ENCODE results near the gene BCAS4. TPM values are rescaled to one million over a fixed set of nuclear protein-coding genes. Genes with fewer than 3 reads are reported as not detected.
"Not testable (repeated sequence)": the region's sequence is repeated elsewhere in the genome, so short reads cannot be mapped to it uniquely, and the experiment has no call there.

The BCAS4 gene
- total RNA-seq, 2 experiments from 2014 or later, result 19.0 to 20.9 TPM

DNA sequence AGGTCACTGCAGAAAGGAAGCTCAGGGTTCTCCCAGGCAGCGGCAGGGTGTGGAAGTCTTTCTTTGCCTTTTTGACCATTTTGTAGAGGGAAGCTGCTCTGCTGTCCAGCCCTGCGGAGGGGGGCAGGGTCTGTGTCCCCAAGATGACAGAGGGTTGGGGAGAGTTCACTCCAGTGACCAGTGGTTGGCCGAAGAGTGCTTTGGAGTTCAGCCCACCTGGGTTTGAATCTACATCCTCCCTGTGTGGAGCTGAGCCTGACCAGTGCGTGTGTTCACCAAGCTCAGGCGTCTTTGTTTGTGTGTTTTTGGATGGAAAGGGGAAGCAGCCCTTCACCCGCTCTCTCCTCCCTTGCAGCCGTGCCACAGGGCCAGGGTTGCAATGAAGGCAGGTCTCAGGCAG is 25.9 kb upstream of the BCAS4 start:
- H3K4me1 Mint-ChIP-seq (ENCODE audit: low read depth); H3K4me1 ChIP-seq (ENCODE audit: insufficient read depth, low read length); ATAC-seq (ENCODE audit: poor library complexity); H3K27ac ChIP-seq (ENCODE audit: low read depth in 1 of 2, low read length in 2 of 2); H3K4me3 ChIP-seq (ENCODE audit: low read length); POLR2A ChIA-PET; H3K4me3 Mint-ChIP-seq; H3K36me3 ChIP-seq (ENCODE audit: insufficient read depth, low read length); H3K27ac Mint-ChIP-seq; H3K9me3 ChIP-seq (ENCODE audit: control insufficient read depth in 1 of 2, insufficient read depth in 1 of 2, low read length in 2 of 2); H3K36me3 Mint-ChIP-seq (ENCODE audit: low read depth); H3K9me3 Mint-ChIP-seq; H3K27me3 ChIP-seq (ENCODE audit: control insufficient read depth in 1 of 2, insufficient read depth in 2 of 2, low read length in 2 of 2); H3K27me3 Mint-ChIP-seq; DNase-seq; CTCF ChIA-PET: not testable (repeated sequence)
- intact Hi-C loops (cut with DNase I, micrococcal nuclease), result loop anchor here in 1 of 2 experiments (10.0 kb wide), 1 partner anchor 124 kb away; no protein-coding TSS in a partner anchor

DNA sequence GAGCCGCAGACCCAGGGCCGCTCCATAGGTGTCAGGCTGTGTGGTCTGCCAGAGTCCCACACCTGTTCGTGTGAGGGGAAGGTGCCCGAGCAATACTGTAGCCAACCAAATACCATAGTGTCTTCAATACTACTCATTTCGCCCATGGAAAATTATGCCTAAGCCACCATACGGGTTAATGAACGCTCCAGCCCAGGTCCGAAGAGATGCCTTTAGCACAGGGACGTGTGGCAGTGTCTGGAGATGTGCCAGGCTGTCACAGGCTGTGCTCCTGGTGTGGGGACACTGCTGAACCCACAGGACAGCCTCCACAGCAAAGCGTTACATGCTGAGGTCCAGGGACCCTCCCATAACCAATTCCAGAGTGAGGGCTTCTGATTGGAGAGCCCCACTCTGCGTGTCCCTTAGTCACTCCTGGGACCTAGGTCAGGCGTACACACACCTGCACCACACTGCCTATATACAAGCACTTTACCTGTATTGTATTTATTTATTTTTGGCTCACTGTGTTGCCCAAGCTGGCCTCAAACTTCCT is 25.2 kb upstream of the BCAS4 start:
- H3K4me1 Mint-ChIP-seq (ENCODE audit: low read depth); H3K9me3 Mint-ChIP-seq; H3K4me3 Mint-ChIP-seq; H3K27me3 Mint-ChIP-seq; H3K27ac ChIP-seq (ENCODE audit: low read depth in 1 of 2, low read length in 2 of 2); H3K4me1 ChIP-seq (ENCODE audit: insufficient read depth, low read length); H3K36me3 ChIP-seq (ENCODE audit: insufficient read depth, low read length); ATAC-seq (ENCODE audit: poor library complexity); H3K4me3 ChIP-seq (ENCODE audit: low read length); H3K36me3 Mint-ChIP-seq (ENCODE audit: low read depth); H3K27ac Mint-ChIP-seq; H3K9me3 ChIP-seq (ENCODE audit: control insufficient read depth in 1 of 2, insufficient read depth in 1 of 2, low read length in 2 of 2); DNase-seq; H3K27me3 ChIP-seq (ENCODE audit: control insufficient read depth in 1 of 2, insufficient read depth in 2 of 2, low read length in 2 of 2); CTCF ChIA-PET; POLR2A ChIA-PET: not testable (repeated sequence)
- intact Hi-C loops (cut with DNase I, micrococcal nuclease), result loop anchor here in 1 of 2 experiments (10.0 kb wide), 1 partner anchor 125 kb away; no protein-coding TSS in a partner anchor

DNA sequence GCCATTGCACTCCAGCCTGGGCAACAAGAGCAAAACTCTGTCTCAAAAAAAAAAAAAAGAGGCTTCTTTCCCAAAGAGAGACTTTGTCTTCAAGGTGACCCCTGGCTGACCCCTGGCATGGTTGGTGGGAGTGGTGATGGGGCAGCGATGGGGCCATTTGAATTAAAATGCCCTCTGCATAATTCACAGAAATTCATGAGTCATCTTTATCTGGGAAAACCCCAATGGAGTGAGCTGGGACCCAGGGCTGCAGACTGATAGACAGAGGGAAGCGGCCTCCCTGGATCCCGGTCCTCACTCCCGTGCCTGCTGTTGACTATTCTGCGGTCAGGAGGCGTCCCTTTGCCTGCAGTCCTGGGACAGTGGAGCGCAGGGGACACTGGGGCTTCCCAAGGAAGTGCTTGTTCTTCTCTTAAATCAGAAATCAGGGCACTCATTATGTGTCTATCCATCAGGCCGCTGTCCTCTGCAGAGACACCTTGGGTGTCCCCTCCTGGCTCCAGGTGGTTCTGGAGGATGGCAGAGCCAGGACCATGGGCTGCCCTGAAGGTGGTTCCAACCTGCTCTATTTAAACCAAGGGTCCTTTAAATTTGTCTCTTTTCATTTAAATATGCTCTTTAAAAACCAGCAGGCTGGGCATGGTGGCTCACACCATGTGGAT is 23.3 kb upstream of the BCAS4 start:
- H3K4me3 ChIP-seq (ENCODE audit: low read length); H3K36me3 Mint-ChIP-seq (ENCODE audit: low read depth); H3K27me3 ChIP-seq (ENCODE audit: control insufficient read depth in 1 of 2, insufficient read depth in 2 of 2, low read length in 2 of 2); H3K9me3 ChIP-seq (ENCODE audit: control insufficient read depth in 1 of 2, insufficient read depth in 1 of 2, low read length in 2 of 2); H3K4me1 ChIP-seq (ENCODE audit: insufficient read depth, low read length); H3K4me1 Mint-ChIP-seq (ENCODE audit: low read depth); H3K27ac Mint-ChIP-seq; POLR2A ChIA-PET; H3K27me3 Mint-ChIP-seq; intact Hi-C loops (cut with DNase I, micrococcal nuclease); H3K9me3 Mint-ChIP-seq; DNase-seq; H3K27ac ChIP-seq (ENCODE audit: low read depth in 1 of 2, low read length in 2 of 2); ATAC-seq (ENCODE audit: poor library complexity); H3K36me3 ChIP-seq (ENCODE audit: insufficient read depth, low read length); H3K4me3 Mint-ChIP-seq: not testable (repeated sequence)
- CTCF ChIA-PET, result interaction anchor here (0.6 kb wide), 1 partner anchor 52 kb away, joined by 3 read pairs; no protein-coding TSS in a partner anchor

DNA sequence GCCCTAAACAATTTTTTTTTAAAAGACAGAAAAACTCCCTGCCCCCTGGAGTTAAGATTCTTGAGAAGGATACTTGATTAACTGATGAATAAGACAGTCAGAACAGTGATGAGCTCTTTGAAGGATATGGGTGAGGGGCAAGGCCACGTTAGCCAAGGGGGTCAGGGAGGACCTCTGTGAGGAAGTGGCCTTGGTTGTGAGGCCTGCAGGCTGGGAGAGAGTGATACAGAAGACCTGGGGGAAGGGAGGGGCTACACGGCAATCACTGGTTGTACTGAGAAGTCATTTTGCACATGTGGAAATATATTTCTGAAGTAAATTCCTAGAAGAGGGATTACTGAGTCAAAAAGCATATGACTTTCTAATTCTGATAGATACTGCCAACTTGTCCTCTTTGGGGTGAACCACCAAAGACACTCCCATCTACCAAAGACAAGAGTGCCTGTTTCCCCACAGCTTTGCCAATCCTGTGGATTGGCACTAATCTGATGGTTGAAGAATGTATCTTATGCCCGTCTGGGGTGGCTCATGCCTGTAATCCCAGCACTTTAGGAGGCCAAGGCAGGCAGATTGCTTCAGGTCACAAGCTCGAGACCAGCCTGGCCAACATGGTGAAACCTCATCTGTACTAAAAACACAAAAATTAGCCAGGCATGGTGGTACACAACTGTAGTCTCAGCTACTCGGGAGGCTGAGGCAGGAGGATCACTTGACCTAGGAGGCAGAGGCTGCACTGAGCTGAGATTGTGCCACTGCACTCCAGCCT is 22.3 kb upstream of the BCAS4 start:
- no peaks in the 10 kb centered on the region for H3K36me3 ChIP-seq (ENCODE audit: insufficient read depth, low read length)
- H3K27ac ChIP-seq (ENCODE audit: low read depth in 1 of 2, low read length in 2 of 2), result no peak overlapping the region
- no peak for DNase-seq
- ATAC-seq (ENCODE audit: poor library complexity), result no peak
- no peaks in the 10 kb centered on the region for H3K27me3 ChIP-seq (ENCODE audit: control insufficient read depth in 1 of 2, insufficient read depth in 2 of 2, low read length in 2 of 2)
- Mint-ChIP-seq H3K27me3 (no peaks in the 10 kb centered on the region), H3K4me3 (no peak overlapping the region), H3K4me1 (ENCODE audit: low read depth) (no peaks in the 10 kb centered on the region), H3K9me3 (no peaks in the 10 kb centered on the region), H3K36me3 (ENCODE audit: low read depth) (no peaks in the 10 kb centered on the region), H3K27ac (no peak overlapping the region)
- ChIA-PET CTCF (no interaction called here), POLR2A (no interaction called here)
- TF ChIP-seq, protein P1, sequence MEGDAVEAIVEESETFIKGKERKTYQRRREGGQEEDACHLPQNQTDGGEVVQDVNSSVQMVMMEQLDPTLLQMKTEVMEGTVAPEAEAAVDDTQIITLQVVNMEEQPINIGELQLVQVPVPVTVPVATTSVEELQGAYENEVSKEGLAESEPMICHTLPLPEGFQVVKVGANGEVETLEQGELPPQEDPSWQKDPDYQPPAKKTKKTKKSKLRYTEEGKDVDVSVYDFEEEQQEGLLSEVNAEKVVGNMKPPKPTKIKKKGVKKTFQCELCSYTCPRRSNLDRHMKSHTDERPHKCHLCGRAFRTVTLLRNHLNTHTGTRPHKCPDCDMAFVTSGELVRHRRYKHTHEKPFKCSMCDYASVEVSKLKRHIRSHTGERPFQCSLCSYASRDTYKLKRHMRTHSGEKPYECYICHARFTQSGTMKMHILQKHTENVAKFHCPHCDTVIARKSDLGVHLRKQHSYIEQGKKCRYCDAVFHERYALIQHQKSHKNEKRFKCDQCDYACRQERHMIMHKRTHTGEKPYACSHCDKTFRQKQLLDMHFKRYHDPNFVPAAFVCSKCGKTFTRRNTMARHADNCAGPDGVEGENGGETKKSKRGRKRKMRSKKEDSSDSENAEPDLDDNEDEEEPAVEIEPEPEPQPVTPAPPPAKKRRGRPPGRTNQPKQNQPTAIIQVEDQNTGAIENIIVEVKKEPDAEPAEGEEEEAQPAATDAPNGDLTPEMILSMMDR (IDR thresholded peaks at IDR 0.05), result no peak
- intact Hi-C loops (cut with DNase I, micrococcal nuclease), result no loop called here
- H3K4me1 ChIP-seq (ENCODE audit: insufficient read depth, low read length), result no peaks in the 10 kb centered on the region
- no peak overlapping the region for H3K4me3 ChIP-seq (ENCODE audit: low read length)
- H3K9me3 ChIP-seq (ENCODE audit: control insufficient read depth in 1 of 2, insufficient read depth in 1 of 2, low read length in 2 of 2), result no peaks in the 10 kb centered on the region

Measured in CD4-positive, alpha-beta T cell (primary cell).